WI38 (cell line): ENCODE data around the gene CD28.

ENCODE experiments used
- H3K4me3 ChIP-seq: 2 replicates; pipeline ENCODE4 v1.5.1; 2011; ENCODE audit warnings: low read depth, mild to moderate bottlenecking, control low read depth, low read length
- TF ChIP-seq, protein P1 (sequence below): IDR thresholded peaks from 2 replicates; pipeline ENCODE4 v1.5.1; 2012; ENCODE audit warnings: low read depth, mild to moderate bottlenecking, control low read depth, low read length

The CD28 gene

DNA sequence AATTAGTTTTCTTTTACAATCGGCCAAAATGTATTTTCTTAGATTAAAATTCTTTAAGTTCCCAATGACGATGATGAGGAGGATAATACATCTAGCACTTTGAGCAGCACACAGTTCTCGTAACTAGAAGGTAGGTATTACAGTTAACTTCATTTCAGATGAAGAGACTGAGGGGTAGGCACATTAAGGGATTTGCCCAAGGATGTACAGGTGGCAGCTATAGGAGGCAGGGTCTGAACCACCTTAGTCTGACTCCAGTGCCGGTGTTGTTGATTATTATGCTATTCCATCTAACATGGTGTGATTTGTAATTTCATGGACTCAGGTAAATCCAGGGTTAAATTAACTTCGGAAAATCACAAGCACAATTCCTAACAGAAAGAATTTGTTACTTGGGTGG lies 1.1 kb downstream of the CD28 start:
- TF ChIP-seq, protein P1, sequence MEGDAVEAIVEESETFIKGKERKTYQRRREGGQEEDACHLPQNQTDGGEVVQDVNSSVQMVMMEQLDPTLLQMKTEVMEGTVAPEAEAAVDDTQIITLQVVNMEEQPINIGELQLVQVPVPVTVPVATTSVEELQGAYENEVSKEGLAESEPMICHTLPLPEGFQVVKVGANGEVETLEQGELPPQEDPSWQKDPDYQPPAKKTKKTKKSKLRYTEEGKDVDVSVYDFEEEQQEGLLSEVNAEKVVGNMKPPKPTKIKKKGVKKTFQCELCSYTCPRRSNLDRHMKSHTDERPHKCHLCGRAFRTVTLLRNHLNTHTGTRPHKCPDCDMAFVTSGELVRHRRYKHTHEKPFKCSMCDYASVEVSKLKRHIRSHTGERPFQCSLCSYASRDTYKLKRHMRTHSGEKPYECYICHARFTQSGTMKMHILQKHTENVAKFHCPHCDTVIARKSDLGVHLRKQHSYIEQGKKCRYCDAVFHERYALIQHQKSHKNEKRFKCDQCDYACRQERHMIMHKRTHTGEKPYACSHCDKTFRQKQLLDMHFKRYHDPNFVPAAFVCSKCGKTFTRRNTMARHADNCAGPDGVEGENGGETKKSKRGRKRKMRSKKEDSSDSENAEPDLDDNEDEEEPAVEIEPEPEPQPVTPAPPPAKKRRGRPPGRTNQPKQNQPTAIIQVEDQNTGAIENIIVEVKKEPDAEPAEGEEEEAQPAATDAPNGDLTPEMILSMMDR: no peak
- H3K4me3 ChIP-seq: no peak overlapping the region

DNA sequence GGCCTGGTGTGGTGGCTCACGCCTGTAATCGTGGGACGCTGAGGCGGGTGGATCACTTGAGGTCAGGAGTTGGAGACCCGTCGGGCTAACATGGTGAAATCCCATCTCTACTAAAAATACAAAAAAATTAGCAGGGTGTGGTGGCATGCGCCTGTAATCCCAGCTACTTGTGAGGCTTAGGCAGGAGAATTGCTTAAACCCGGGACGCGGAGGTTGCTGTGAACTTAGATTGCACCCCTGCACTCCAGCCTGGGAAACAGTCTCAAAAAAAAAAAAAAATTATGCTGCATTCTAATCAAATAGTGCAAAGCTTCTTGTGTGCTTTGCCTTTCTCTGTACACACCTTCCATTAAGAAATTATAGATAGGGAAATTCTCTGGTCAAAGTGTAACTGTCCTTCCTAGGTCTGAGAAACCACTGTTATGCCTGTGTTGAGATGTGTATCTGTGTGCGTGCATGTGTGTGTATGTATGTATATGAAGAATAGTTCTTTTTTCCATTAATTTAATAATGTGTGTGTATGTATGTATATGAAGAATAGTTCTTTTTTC lies 2.5 kb downstream of the CD28 start:
- TF ChIP-seq, protein P1: no peak
- no peak overlapping the region for H3K4me3 ChIP-seq

DNA sequence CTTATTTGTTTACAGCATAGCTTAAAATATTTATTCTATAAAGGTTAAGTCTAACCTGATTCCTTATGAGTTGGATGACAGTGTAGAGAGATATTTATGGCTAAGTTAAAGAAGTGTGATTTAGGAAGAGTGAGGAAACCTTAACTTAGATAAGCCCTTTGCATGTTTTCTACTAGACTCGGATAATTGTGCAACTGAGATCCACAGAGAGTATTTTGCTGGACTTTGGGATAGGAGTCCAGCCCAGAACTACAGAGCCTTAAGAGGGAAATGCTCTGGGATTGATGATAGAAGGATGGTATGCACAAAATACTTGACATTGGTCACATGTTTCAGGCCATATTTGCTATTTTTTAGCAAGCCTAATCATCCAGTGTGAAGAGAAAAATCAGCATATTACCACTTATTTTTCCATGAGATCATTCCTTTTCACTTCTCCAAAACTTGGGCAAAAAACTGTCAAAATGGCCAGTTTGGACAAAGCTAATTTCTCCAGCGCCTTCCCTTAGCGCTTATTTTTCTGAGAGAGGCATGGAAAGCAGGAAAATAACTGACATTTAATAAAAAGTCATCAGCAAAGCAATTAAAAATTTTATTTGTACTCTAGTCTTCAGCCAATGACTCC lies 3.1 kb downstream of the CD28 start:
- TF ChIP-seq, protein P1: no peak
- no peak overlapping the region for H3K4me3 ChIP-seq

DNA sequence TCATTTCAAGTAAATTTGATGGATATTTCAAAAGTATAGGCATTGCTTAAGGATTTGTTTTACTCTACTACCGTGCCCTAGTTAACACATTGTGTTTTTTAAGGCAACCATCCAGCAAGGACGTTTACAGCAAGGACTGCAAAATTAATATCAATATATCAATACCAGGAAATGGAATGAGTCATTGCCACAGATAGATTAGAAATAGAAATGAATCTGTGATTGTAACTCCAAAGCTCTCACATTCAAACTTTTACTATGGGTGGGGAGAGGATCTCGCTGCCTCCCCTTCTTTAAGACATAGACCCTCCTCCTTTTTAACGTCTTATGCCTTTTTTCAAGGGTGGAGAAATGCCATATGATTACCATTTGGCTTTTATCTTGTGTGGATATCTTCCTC lies 3.8 kb downstream of the CD28 start:
- no peak overlapping the region for H3K4me3 ChIP-seq
- TF ChIP-seq, protein P1: no peak

DNA sequence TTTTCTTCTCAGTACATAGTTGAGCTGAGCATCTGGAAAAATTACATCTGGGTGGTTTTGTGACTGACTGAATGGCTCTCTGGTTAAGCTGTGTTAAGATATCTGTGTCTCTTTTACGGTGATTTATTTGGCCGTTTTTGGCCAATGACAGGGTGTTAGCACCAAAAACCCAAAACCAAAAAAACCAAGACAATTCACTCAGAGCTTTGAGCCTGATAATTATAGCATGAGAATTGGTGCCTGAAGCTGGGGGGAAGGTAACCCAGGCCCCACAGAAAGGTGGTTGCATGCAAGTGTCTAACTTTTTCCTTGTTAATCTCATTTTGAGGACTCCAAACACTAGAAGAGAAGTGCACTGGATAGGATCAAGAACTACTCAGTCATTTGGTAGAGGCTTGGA lies 4.5 kb downstream of the CD28 start:
- TF ChIP-seq, protein P1: no peak
- H3K4me3 ChIP-seq: no peak overlapping the region

DNA sequence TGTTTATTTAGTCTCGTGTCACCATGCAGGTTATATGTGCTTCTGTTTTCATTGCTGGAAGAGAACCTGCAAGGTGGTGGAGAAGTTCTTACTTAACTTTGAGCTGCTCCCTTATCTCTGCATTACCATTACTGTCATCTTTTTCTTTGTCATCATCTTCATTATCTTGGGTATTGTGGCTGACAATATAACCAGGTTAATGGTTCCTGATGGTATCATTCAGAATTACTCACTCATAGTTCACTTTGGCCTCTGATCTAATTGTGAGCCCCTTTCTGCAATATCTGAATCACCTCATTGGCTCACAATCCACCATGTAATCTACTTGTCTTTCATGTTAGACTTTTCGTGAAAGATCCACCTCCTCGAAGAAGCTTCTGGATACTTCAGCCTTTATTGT lies 5.0 kb downstream of the CD28 start:
- no peak overlapping the region for H3K4me3 ChIP-seq
- TF ChIP-seq, protein P1: no peak

DNA sequence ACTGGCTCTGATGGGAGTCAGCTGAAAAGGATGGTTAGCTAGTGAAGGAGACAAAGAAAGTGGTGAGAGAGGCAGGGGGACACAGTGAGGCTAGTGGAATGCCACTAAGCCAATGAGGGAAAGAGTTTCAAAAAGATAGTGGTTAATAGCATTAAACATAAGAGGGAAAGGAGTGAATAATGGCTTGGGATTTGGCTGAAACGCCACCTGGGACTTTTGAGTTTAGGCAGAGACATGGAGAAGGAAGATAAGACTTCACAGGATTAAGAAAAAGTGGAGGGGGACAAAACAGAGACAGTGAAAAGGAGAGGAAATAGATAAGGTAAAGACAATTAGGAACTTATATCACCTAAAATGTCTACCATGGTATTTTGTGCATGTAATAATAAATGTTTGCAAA lies 6.9 kb downstream of the CD28 start:
- H3K4me3 ChIP-seq: no peak overlapping the region
- TF ChIP-seq, protein P1: no peak
